Pons (tissue), 1 donor: ENCODE results near the gene LYPLAL1.
"Not testable (repeated sequence)": the region's sequence is repeated elsewhere in the genome, so short reads cannot be mapped to it uniquely, and the experiment has no call there.

Source experiments
- DNase-seq: peaks from one replicate; pipeline ENCODE4 v3.0.0-alpha.2; 2016; ENCODE audit warnings: low spot score

Gene LYPLAL1

GRCh38 chr1:219215477-219215876 lies 41.8 kb downstream of the LYPLAL1 start:
- no peak for DNase-seq

GRCh38 chr1:219220945-219221344 lies 47.3 kb downstream of the LYPLAL1 start:
- no peak for DNase-seq

GRCh38 chr1:219223496-219223895 lies 49.8 kb downstream of the LYPLAL1 start:
- DNase-seq = no peak

- DNase-seq = no peak
Measured at GRCh38 chr1:219226196-219226595, 52.5 kb downstream of the LYPLAL1 start.

GRCh38 chr1:219227360-219228057 lies 53.8 kb downstream of the LYPLAL1 start:
- DNase-seq = no peak

- DNase-seq = no peak
Measured at GRCh38 chr1:219228058-219228419, 54.4 kb downstream of the LYPLAL1 start.

- DNase-seq = no peak
Measured at GRCh38 chr1:219232890-219233289, 59.2 kb downstream of the LYPLAL1 start.

- no peak for DNase-seq
Measured at GRCh38 chr1:219235903-219236481, 62.3 kb downstream of the LYPLAL1 start.

- DNase-seq = no peak
Measured at GRCh38 chr1:219236933-219237610, 63.4 kb downstream of the LYPLAL1 start.

GRCh38 chr1:219239518-219239917 lies 65.8 kb downstream of the LYPLAL1 start:
- DNase-seq = no peak

GRCh38 chr1:219244864-219245263 lies 71.2 kb downstream of the LYPLAL1 start:
- no peak for DNase-seq

GRCh38 chr1:219247441-219247840 lies 73.8 kb downstream of the LYPLAL1 start:
- no peak for DNase-seq

- not testable (repeated sequence) for DNase-seq
Measured at GRCh38 chr1:219250468-219250867, 76.8 kb downstream of the LYPLAL1 start.

GRCh38 chr1:219257751-219258150 lies 84.1 kb downstream of the LYPLAL1 start:
- no peak for DNase-seq

GRCh38 chr1:219261454-219261853 lies 87.8 kb downstream of the LYPLAL1 start:
- DNase-seq = no peak
